NT2/D1 (cell line): ENCODE data around the gene HPCA.
"Not testable (repeated sequence)": the region's sequence is repeated elsewhere in the genome, so short reads cannot be mapped to it uniquely, and the experiment has no call there.

Experiments used
- DNase-seq: peaks from one replicate; pipeline ENCODE4 v3.0.0-alpha.2; 2011; ENCODE audit warnings: low read depth, low spot score
- H3K27me3 ChIP-seq: 2 replicates; pipeline ENCODE4 v1.6.0; 2011; ENCODE audit warnings: mild to moderate bottlenecking; ENCODE audit not compliant: insufficient read length, insufficient read depth
- H3K36me3 ChIP-seq: 2 replicates; pipeline ENCODE4 v1.6.1; 2011; ENCODE audit warnings: mild to moderate bottlenecking, low read length, mixed read lengths; ENCODE audit not compliant: insufficient read depth, insufficient read length
- H3K4me1 ChIP-seq: 2 replicates; pipeline ENCODE4 v1.5.1; 2011; ENCODE audit not compliant: insufficient read depth, insufficient read length
- H3K4me3 ChIP-seq: 2 replicates; pipeline ENCODE4 v1.5.1; 2011; ENCODE audit warnings: low read depth; ENCODE audit not compliant: insufficient read length
- H3K9ac ChIP-seq: 2 replicates; pipeline ENCODE4 v1.6.0; 2011; ENCODE audit warnings: low read depth; ENCODE audit not compliant: insufficient read length
- H3K9me3 ChIP-seq: 2 replicates; pipeline ENCODE4 v1.5.1; 2011; ENCODE audit warnings: mild to moderate bottlenecking, low read length; ENCODE audit not compliant: insufficient read depth
- SUZ12 ChIP-seq: IDR thresholded peaks from 2 replicates; pipeline ENCODE4 v1.6.1; 2011; ENCODE audit not compliant: insufficient read length, insufficient read depth; ENCODE audit errors: extremely low read depth
- YY1 ChIP-seq: IDR thresholded peaks from 2 replicates; pipeline ENCODE4 v1.6.1; 2011; ENCODE audit not compliant: insufficient read length, insufficient read depth
- ZNF274 ChIP-seq: IDR thresholded peaks from 2 replicates; pipeline ENCODE4 v1.6.1; 2011; ENCODE audit warnings: mild to moderate bottlenecking, low read depth, low read length

The HPCA gene

DNA sequence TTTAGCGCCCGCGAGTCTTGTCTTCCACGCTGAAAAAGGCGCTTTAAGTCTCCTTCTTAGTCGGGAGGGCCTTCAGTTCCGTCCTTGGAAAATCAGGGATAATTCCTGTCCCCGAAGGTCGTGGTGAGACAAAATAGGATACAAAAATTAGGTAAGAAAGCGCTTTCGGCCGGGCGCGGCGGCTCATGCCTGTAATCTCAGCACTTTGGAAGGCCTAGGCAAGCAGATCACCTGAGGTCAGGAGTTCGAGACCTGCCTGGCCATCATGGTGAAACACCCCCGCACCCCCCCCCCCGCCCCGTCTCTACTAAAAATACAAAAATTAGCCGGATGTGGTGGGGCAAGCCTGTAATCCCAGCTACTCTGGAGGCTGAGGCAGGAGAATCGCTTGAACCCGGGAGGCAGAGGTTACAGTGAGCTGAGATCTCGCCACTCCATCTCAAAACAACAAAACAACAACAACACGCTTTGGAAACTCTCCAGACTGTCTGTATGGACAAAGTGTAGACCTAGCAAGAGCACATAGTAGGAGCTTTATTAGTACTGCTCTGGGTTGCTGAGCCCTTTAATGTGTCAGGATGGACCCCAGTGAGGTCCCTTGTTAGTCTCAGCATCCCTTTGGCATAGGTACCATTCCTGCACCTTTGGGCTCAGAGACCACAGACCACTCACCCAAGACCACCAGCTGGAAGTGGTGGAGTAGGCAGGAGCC, 15.7 kb downstream of the HPCA start:
- Histone ChIP-seq H3K9me3 (no peaks in the 10 kb centered on the region), H3K4me1 (no peaks in the 10 kb centered on the region), H3K36me3 (peaks cover 4% of the 10 kb centered on the region), H3K9ac (peak overlapping the region; percentile 38), H3K4me3 (peak overlapping the region; percentile 39), H3K27me3 (peaks cover 21% of the 10 kb centered on the region)
- DNase-seq = no peak
- no peak for TF ChIP-seq ZNF274
- no peak for TF ChIP-seq YY1
- TF ChIP-seq SUZ12 = no peak

DNA sequence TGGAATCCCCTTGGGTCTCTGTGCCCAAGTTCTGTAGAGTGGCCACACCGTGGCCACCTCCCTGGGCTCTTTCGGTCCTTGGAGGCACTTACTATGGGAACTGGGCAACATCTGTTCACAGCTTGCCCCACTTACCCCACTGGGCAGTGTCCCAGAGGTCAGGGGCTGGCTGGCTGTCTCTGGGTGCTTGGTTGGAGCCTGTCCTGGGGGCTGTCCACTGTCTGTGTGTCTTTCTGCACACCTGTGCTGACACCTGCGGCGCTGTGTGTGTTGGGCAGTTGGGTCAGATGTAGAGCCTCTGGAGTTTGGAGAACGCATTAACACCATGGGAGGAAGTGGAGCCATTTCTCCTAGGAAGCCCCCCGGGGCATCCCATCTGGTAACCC, 16.2 kb downstream of the HPCA start:
- Histone ChIP-seq H3K27me3 (peaks cover 21% of the 10 kb centered on the region), H3K36me3 (peaks cover 4% of the 10 kb centered on the region), H3K9me3 (no peaks in the 10 kb centered on the region), H3K4me3 (no peak overlapping the region), H3K9ac (no peak overlapping the region), H3K4me1 (no peaks in the 10 kb centered on the region)
- no peak for TF ChIP-seq ZNF274
- no peak for TF ChIP-seq SUZ12
- no peak for TF ChIP-seq YY1
- no peak for DNase-seq

DNA sequence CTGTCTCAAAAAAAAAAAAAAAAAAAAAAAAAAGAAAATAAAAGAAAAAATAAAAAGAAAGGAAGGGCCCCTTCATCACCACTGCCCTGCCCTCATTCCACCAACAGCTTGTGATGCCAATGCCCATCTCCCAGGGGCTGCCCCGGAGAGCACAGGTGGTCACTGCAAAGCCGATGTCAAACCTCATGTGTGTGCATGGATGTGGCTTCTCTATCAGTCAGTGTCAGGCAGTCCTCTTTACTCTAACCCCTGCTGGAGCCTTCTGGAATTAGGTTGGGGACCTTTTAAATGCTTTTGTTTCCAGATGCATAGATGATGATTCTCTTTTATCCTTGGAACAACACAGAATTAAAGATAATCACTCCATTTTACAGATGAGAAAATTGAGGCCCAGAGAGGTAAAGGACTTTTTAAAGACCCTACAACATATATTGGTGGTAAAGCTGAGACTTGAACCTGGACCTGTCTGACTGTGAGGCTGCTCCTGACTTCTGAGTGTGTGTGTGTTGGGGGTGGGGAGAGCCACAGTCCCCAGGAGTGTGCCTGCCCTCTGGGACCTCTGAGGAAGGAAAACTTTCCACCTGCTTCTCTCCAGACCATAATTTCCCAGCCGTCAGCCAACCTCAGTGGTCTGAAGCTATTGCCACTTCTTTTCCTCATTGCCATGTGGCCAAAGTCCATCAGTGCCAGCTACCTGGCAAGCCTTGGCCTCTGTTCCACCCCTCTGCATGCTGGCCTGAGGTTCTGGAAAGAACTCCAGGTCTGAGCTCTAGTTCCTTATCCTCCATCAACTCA, 17.9 kb downstream of the HPCA start:
- H3K27me3 ChIP-seq = peaks cover 21% of the 10 kb centered on the region
- TF ChIP-seq YY1 (no peak), SUZ12 (no peak), ZNF274 (no peak)
- DNase-seq = no peak
- no peak overlapping the region for H3K4me3 ChIP-seq
- H3K9ac ChIP-seq = no peak overlapping the region
- H3K4me1 ChIP-seq = no peaks in the 10 kb centered on the region
- no peaks in the 10 kb centered on the region for H3K36me3 ChIP-seq
- H3K9me3 ChIP-seq = no peaks in the 10 kb centered on the region

DNA sequence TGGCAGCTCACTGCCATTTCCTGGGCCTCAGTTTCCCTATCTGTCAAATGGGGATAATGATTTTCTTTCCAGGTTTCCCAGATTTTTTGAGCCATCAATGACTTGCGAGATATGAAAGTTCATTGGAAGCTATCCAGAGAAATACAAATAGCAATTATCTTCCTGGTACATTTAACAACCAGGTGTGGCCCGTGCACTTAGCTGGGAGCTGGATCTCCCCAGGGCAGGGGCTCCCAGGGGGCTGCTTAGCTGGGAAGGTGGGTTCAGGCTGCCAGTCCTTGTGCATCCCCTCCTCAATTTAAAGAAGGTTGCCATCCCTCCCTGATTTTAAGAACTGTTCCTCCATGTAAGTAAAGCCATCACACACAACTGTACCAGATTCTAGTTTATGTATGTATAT, 18.5 kb downstream of the HPCA start:
- no peak overlapping the region for H3K9ac ChIP-seq
- H3K27me3 ChIP-seq = peaks cover 19% of the 10 kb centered on the region
- H3K36me3 ChIP-seq = no peaks in the 10 kb centered on the region
- no peak overlapping the region for H3K4me3 ChIP-seq
- TF ChIP-seq SUZ12 (no peak), YY1 (no peak), ZNF274 (no peak)
- DNase-seq = no peak
- H3K9me3 ChIP-seq = no peaks in the 10 kb centered on the region
- H3K4me1 ChIP-seq = no peaks in the 10 kb centered on the region

DNA sequence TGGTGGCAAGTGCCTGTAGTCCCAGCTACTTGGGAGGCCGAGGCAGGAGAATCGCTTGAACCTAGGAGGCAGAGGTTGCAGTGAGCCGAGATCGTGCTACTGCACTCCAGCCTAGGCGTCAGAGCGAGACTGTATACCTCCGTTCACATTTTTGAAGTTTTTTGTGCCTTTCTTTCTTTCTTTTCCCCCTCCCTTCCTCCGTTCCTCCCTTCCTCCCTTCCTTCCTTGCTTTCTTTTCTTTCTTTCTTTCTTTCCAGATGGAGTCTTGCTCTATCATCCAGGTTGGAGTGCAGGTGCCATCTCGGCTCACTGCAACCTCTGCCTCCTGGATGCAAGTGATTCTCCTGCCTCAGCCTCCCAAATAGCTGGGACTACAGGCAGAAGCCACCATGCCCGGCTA, 19.3 kb downstream of the HPCA start:
- not testable (repeated sequence) for DNase-seq, H3K4me1 ChIP-seq, H3K4me3 ChIP-seq, H3K36me3 ChIP-seq, H3K9ac ChIP-seq, H3K9me3 ChIP-seq
- H3K27me3 ChIP-seq = peaks cover 11% of the 10 kb centered on the region

DNA sequence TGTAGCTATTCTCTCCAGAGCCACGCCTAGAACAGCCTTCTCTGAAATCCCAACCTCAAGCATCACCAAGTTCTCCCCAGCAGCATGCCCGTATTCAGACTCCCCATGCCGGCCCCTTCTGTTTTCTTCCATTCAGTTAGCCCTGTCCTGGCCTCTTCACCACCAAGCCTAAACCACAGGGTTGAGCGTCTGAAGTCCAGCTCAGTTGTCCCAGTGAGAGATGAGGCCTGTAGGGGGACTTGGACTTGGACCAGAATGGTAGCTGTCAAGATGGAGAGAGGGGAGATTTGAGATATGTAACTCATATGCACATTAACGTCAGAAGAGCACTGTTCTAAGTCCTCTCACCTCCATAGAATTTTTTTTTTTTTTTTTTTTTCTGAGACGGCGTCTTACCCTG, 20.4 kb downstream of the HPCA start:
- Histone ChIP-seq H3K4me1 (no peaks in the 10 kb centered on the region), H3K4me3 (no peak overlapping the region), H3K36me3 (no peaks in the 10 kb centered on the region), H3K9me3 (no peaks in the 10 kb centered on the region), H3K27me3 (peaks cover 5% of the 10 kb centered on the region), H3K9ac (no peak overlapping the region)
- TF ChIP-seq YY1 (no peak), ZNF274 (no peak), SUZ12 (no peak)
- DNase-seq = no peak

DNA sequence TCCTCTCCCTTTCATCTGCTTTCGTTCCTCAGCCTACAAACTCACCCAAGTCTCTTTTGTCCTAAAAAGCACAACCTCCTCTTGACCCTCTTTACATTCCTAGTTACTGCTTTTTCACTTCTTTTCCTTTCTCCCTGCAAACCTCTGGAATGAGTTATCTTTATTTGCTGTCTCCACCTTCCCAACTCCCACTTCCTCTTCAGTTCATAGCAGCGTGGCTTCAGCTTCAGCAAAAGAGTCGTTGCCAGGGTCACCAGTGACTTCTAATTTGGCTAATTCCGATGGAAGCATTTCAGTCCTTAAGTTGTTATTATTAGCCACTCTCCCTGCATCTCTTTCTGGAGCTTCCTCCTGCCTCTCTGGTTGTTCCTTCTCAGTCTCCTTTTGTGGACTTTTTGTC, 21.1 kb downstream of the HPCA start:
- DNase-seq = no peak
- no peak overlapping the region for H3K9ac ChIP-seq
- TF ChIP-seq YY1 = no peak
- TF ChIP-seq SUZ12 = no peak
- no peak for TF ChIP-seq ZNF274
- no peaks in the 10 kb centered on the region for H3K9me3 ChIP-seq
- peaks cover 2% of the 10 kb centered on the region for H3K27me3 ChIP-seq
- H3K36me3 ChIP-seq = no peaks in the 10 kb centered on the region
- H3K4me1 ChIP-seq = no peaks in the 10 kb centered on the region
- no peak overlapping the region for H3K4me3 ChIP-seq
